Endothelial cell of umbilical vein (primary cell): ENCODE data around the gene KLF1. TPM values are rescaled to one million over a fixed set of nuclear protein-coding genes. Genes with fewer than 3 reads are reported as not detected.

Source experiments
- BruUV-seq: library from RNA; stranded (reverse); fragments of 400-500 nt; replicated peaks from 2 replicates; lab custom pipeline; 2021; lab: Mats Ljungman, UMichigan
- CTCF ChIA-PET: fragments of 300-600, 350-600 bp; sonication (Branson Sonifier 250); formaldehyde crosslinking; loops from one replicate; lab custom pipeline; 2021; ENCODE audit warnings: antibody characterized with exemption, inconsistent platforms; lab: Charles Lee
- POLR2A ChIA-PET: fragments of 300-600, 350-600 bp; sonication (Branson Sonifier 250); formaldehyde crosslinking; loops from one replicate; lab custom pipeline; 2021; ENCODE audit warnings: antibody characterized with exemption, inconsistent platforms; lab: Charles Lee
- DNase-seq: peaks from one replicate; pipeline ENCODE4 v3.0.0-alpha.2; 2011; ENCODE audit warnings: low read depth, low spot score
- FAIRE-seq: peaks from 2 replicates; lab custom pipeline; 2011; peaks lifted over from hg19 to GRCh38; lab: Jason Lieb, UNC
- H2AFZ ChIP-seq: 2 replicates; pipeline ENCODE4 v1.6.0; 2012; ENCODE audit warnings: low read depth, low read length, control low read depth, inconsistent platforms
- H3K27ac ChIP-seq: 2 replicates; pipeline ENCODE4 v1.5.1; 2011; ENCODE audit warnings: low read depth, mild to moderate bottlenecking, control low read depth, low read length, moderate library complexity; ENCODE audit not compliant: insufficient read depth
- H3K27me3 ChIP-seq, 2 experiments: 2 replicates each; pipeline versions ENCODE4 v1.6.0 to v1.6.1; 2011; ENCODE audit warnings: low read length in 2 of 2, mixed read lengths in 1 of 2; ENCODE audit not compliant: control insufficient read depth in 2 of 2, insufficient read depth in 2 of 2
- H3K36me3 ChIP-seq, 2 experiments: 2 replicates in 1 of 2; 3 replicates in 1 of 2; pipeline ENCODE4 v1.5.1; 2011; ENCODE audit warnings: low read length in 2 of 2, mild to moderate bottlenecking in 1 of 2, moderate library complexity in 1 of 2; ENCODE audit not compliant: control insufficient read depth in 2 of 2, insufficient read depth in 2 of 2; ENCODE audit errors: extremely low read depth in 1 of 2
- H3K4me1 ChIP-seq: 3 replicates; pipeline ENCODE4 v1.5.1; 2011; ENCODE audit warnings: mild to moderate bottlenecking, low read length; ENCODE audit not compliant: control insufficient read depth, insufficient read depth; ENCODE audit errors: extremely low read depth
- H3K4me2 ChIP-seq: 2 replicates; pipeline ENCODE4 v1.6.1; 2011; ENCODE audit warnings: low read length, control low read depth, mixed read lengths; ENCODE audit not compliant: insufficient read depth
- H3K4me3 ChIP-seq, 3 experiments: fragments of 200-600 bp in 1 of 3; sonication (generic), shearing (Covaris generic) in 1 of 3; replicated peaks in 1 of 3; 2 replicates each; pipeline ENCODE4 v1.5.1; 2011 to 2016; ENCODE audit warnings: control low read depth in 3 of 3, low read length in 3 of 3, mild to moderate bottlenecking in 2 of 3, inconsistent platforms in 1 of 3, low read depth in 1 of 3, moderate library complexity in 1 of 3; ENCODE audit not compliant: insufficient read depth in 1 of 3
- H3K79me2 ChIP-seq: 2 replicates; pipeline ENCODE4 v1.6.0; 2012; ENCODE audit warnings: low read length, inconsistent platforms; ENCODE audit not compliant: control insufficient read depth, insufficient read depth
- H3K9ac ChIP-seq: replicated peaks from 2 replicates; pipeline ENCODE3; 2011; ENCODE audit warnings: low read length, control low read depth; ENCODE audit not compliant: insufficient read depth; ENCODE audit errors: extremely low read depth
- H3K9me1 ChIP-seq: replicated peaks from 3 replicates; pipeline ENCODE4 v1.6.0; 2011; ENCODE audit warnings: mild to moderate bottlenecking, low read length; ENCODE audit not compliant: control insufficient read depth, insufficient read depth; ENCODE audit errors: extremely low read depth
- H3K9me3 ChIP-seq: replicated peaks from 2 replicates; pipeline ENCODE4 v1.5.1; 2012; ENCODE audit warnings: low read length, inconsistent platforms; ENCODE audit not compliant: control insufficient read depth, insufficient read depth
- H4K20me1 ChIP-seq: replicated peaks from 2 replicates; pipeline ENCODE3; 2011; ENCODE audit warnings: mild to moderate bottlenecking, low read length; ENCODE audit not compliant: control insufficient read depth, insufficient read depth; ENCODE audit errors: extremely low read depth
- CTCF ChIP-seq, 2 donors: IDR thresholded peaks; 1 replicate in 1 of 2; 2 replicates in 1 of 2; pipeline ENCODE4 v1.5.1; 2011; ENCODE audit warnings: low read length in 2 of 2, mild to moderate bottlenecking in 2 of 2, moderate library complexity in 2 of 2, control low read depth in 1 of 2, inconsistent platforms in 1 of 2, low read depth in 1 of 2; ENCODE audit not compliant: insufficient read depth in 1 of 2; ENCODE audit errors: extremely low read depth in 1 of 2
- EZH2 ChIP-seq: IDR thresholded peaks from 2 replicates; pipeline ENCODE4 v1.6.1; 2012; ENCODE audit warnings: borderline replicate concordance, low read depth, mild to moderate bottlenecking, moderate library complexity, low read length, inconsistent platforms; ENCODE audit not compliant: severe bottlenecking
- FOS ChIP-seq: IDR thresholded peaks from 2 replicates; pipeline ENCODE4 v1.6.1; 2011; ENCODE audit warnings: mild to moderate bottlenecking, low read length, moderate library complexity, borderline replicate concordance; ENCODE audit not compliant: insufficient read depth
- GATA2 ChIP-seq: IDR thresholded peaks from 2 replicates; pipeline ENCODE4 v1.7.0; 2011; ENCODE audit warnings: low read depth, mild to moderate bottlenecking, moderate library complexity, mixed read lengths, low read length; ENCODE audit not compliant: insufficient read length, insufficient read depth
- JUN ChIP-seq: IDR thresholded peaks from 2 replicates; pipeline ENCODE4 v1.6.1; 2011; ENCODE audit warnings: borderline replicate concordance, low read depth; ENCODE audit not compliant: insufficient read length, insufficient read depth
- MAX ChIP-seq: IDR thresholded peaks from 2 replicates; pipeline ENCODE4 v1.6.1; 2011; ENCODE audit not compliant: insufficient read depth, insufficient read length
- MYC ChIP-seq: IDR thresholded peaks from one replicate; pipeline ENCODE4 v1.6.1; 2011; ENCODE audit warnings: mild to moderate bottlenecking, low read depth, low read length
- POLR2A ChIP-seq: IDR thresholded peaks from 2 replicates; pipeline ENCODE4 v1.6.1; 2012; ENCODE audit warnings: low read depth, mild to moderate bottlenecking, control low read depth, low read length
- POLR2AphosphoS5 ChIP-seq: IDR thresholded peaks from 2 replicates; pipeline ENCODE4 v1.6.1; 2012; ENCODE audit warnings: low read depth, mild to moderate bottlenecking, control low read depth, low read length, moderate library complexity; ENCODE audit not compliant: insufficient read depth
- dilution Hi-C: fragments of 300-500 bp; cut with MboI; formaldehyde crosslinking; loops from one replicate; pipeline ENCODE4 v1.15.0; 2019; ENCODE audit warnings: low sequenced_read_pairs; ENCODE audit not compliant: extremely low pct_ligation_motif_present
- intact Hi-C: fragments of 100-400 bp; cut with micrococcal nuclease; formaldehyde crosslinking; loops from one replicate; pipeline ENCODE4 v1.10.0; 2022
- polyA plus RNA-seq, 4 experiments: library from polyadenylated mRNA; depleted of rRNA in 3 of 4; stranded (reverse) in 3 of 4; unstranded in 1 of 4; fragments of >200 nt; gene quantifications; 2 replicates each; pipeline versions ENCODE4 v1.2.1 to v1.2.3, GENCODE V29; 2011 to 2012; ENCODE audit warnings: missing spikeins in 1 of 4
- total RNA-seq: library from RNA; stranded (reverse); gene quantifications from 2 replicates; pipeline ENCODE4 v1.2.3, GENCODE V29; 2021

The KLF1 gene
- total and polyA plus RNA-seq, 2 donors (not counting 3 experiments of a cell fraction or from before 2014, with no cell fraction given): not detected

GRCh38 chr19:12935071-12935470 lies 48.1 kb upstream of the KLF1 start:
- TF ChIP-seq GATA2 (no peak), CTCF (IDR thresholded peaks at IDR 0.05; ENCODE audit: extremely low read depth in 1 of 2, insufficient read depth in 1 of 2, low read depth in 1 of 2, low read length in 2 of 2) (no peak)
- no TSS peak for BruUV-seq
- Histone ChIP-seq H3K9me3 (no peaks in the 10 kb centered on the region), H3K27ac (no peak overlapping the region), H3K27me3 (no peaks in the 10 kb centered on the region), H3K9me1 (no peaks in the 10 kb centered on the region), H3K4me1 (peaks cover 22% of the 10 kb centered on the region), H4K20me1 (no peaks in the 10 kb centered on the region), H3K79me2 (peaks cover 37% of the 10 kb centered on the region), H2AFZ (no peak overlapping the region), H3K36me3 (peaks cover 6 to 13% of the 10 kb centered on the region in 2 experiments), H3K9ac (no peak overlapping the region), H3K4me3 (no peak overlapping the region), H3K4me2 (no peak overlapping the region)
- DNase-seq: no peak
- ChIA-PET CTCF (no interaction called here), POLR2A (no interaction called here)
- FAIRE-seq: no peak
- intact Hi-C loops (loop anchor here (10.0 kb wide), 1 partner anchor 150 kb away; no protein-coding TSS in a partner anchor), dilution Hi-C loops (no loop called here)

- TSS peak; percentile 52 for BruUV-seq
- H3K4me3 ChIP-seq: peak within 1 kb of the TSS; percentile 26 to 82 (median 56)
- dilution Hi-C loops (no loop called here), intact Hi-C loops (loop anchor here (1.0 to 10.0 kb wide), 2 partner anchors 14 to 149 kb away; partner anchors contain the start of gene SYCE2)
- peaks cover 6 to 15% of the 10 kb centered on the region in 2 experiments for H3K36me3 ChIP-seq
- ChIA-PET CTCF (interaction anchor here (1.3 to 3.0 kb wide), 5 partner anchors 17 to 173 kb away, joined by 3 to 11 read pairs (median 3); partner anchors contain the start of gene GCDH), POLR2A (interaction anchor here (2.2 kb wide), 1 partner anchor 14 kb away, joined by 6 read pairs; the partner anchor contains the start of gene SYCE2)
- peak within 1 kb of the TSS; percentile 27 for H3K27ac ChIP-seq
- H3K9me3 ChIP-seq: no peaks in the 10 kb centered on the region
- H2AFZ ChIP-seq: peak within 1 kb of the TSS; percentile 76
- H4K20me1 ChIP-seq: no peaks in the 10 kb centered on the region
- no peaks in the 10 kb centered on the region for H3K27me3 ChIP-seq
- H3K9me1 ChIP-seq: no peaks in the 10 kb centered on the region
- DNase-seq (peak; percentile 94), FAIRE-seq (peak; percentile 99)
- peaks cover 17% of the 10 kb centered on the region for H3K4me1 ChIP-seq
- peak within 1 kb of the TSS; percentile 78 for H3K4me2 ChIP-seq
- H3K9ac ChIP-seq: peak within 1 kb of the TSS; percentile 66
- H3K79me2 ChIP-seq: peaks cover 21% of the 10 kb centered on the region
- no peak for TF ChIP-seq FOS
- TF ChIP-seq POLR2A: peak; percentile 93
- TF ChIP-seq POLR2AphosphoS5: peak; percentile 97
- peak; percentile 94 for TF ChIP-seq MYC
- no peak for TF ChIP-seq EZH2
- peak; percentile 55 for TF ChIP-seq MAX
- TF ChIP-seq CTCF (IDR thresholded peaks at IDR 0.05; ENCODE audit: extremely low read depth in 1 of 2, insufficient read depth in 1 of 2, low read depth in 1 of 2, low read length in 2 of 2): no peak
- TF ChIP-seq JUN: no peak
- TF ChIP-seq GATA2: no peak
Measured at GRCh38 chr19:12933287-12934072, 46.5 kb upstream of the KLF1 start, which contains the start of gene FARSA. FARSA (minus strand) TSS chr19:12933711; CDS start chr19:12933696, 15 bp downstream.
